Measurements from ENCODE around the gene CNTFR. TPM values are rescaled to one million over a fixed set of nuclear protein-coding genes. Genes with fewer than 3 reads are reported as not detected.
"Not testable (repeated sequence)": the region's sequence is repeated elsewhere in the genome, so short reads cannot be mapped to it uniquely, and the experiment has no call there.

The CNTFR gene
- total RNA-seq, 4 donors from 2014 or later, result 1.7 to 24.6 (median 15.6) TPM

GRCh38 chr9:34546102-34546833 lies 43.3 kb downstream of the CNTFR start:
- no peaks in the 10 kb centered on the region for H3K4me1 ChIP-seq
- DNase-seq, result no peak
- no peak overlapping the region for H3K4me3 ChIP-seq
- TF ChIP-seq POLR2A (IDR thresholded peaks at IDR 0.05), result no peak
- no peak overlapping the region for H3K27ac ChIP-seq
- H3K9me3 ChIP-seq, result no peaks in the 10 kb centered on the region
- H3K36me3 ChIP-seq, result no peaks in the 10 kb centered on the region
- no peaks in the 10 kb centered on the region for H3K27me3 ChIP-seq

- no peak for DNase-seq
Observed at GRCh38 chr9:34545497-34545896, 44.0 kb downstream of the CNTFR start.

GRCh38 chr9:34544035-34544434 lies 45.5 kb downstream of the CNTFR start:
- TF ChIP-seq CTCF (IDR thresholded peaks at IDR 0.05) (no peak), POLR2A (IDR thresholded peaks at IDR 0.05) (no peak)
- Histone ChIP-seq H3K9me3 (no peaks in the 10 kb centered on the region), H3K36me3 (no peaks in the 10 kb centered on the region), H3K27me3 (no peaks in the 10 kb centered on the region), H3K27ac (no peak overlapping the region), H3K4me3 (no peak overlapping the region), H3K4me1 (no peaks in the 10 kb centered on the region)
- DNase-seq, result no peak

More at GRCh38 chr9:34545497-34545896, 44.0 kb downstream of the CNTFR start:
- Histone ChIP-seq H3K9me3 (no peaks in the 10 kb centered on the region), H3K27ac (no peak overlapping the region), H3K36me3 (no peaks in the 10 kb centered on the region), H3K4me1 (no peaks in the 10 kb centered on the region), H3K27me3 (no peaks in the 10 kb centered on the region), H3K4me3 (no peak overlapping the region)
- no peak for TF ChIP-seq CTCF (IDR thresholded peaks at IDR 0.05)
- no peak for TF ChIP-seq POLR2A (IDR thresholded peaks at IDR 0.05)

- TF ChIP-seq POLR2A (IDR thresholded peaks at IDR 0.05), result no peak
- no peak for TF ChIP-seq CTCF (IDR thresholded peaks at IDR 0.05)
- H3K27ac ChIP-seq, result no peak overlapping the region
- DNase-seq, result no peak
- H3K36me3 ChIP-seq, result no peaks in the 10 kb centered on the region
- no peak overlapping the region for H3K4me3 ChIP-seq
- H3K4me1 ChIP-seq, result no peaks in the 10 kb centered on the region
- no peaks in the 10 kb centered on the region for H3K27me3 ChIP-seq
- no peaks in the 10 kb centered on the region for H3K9me3 ChIP-seq
Observed at GRCh38 chr9:34541540-34541939, 48.0 kb downstream of the CNTFR start.

- Histone ChIP-seq H3K9me3 (no peaks in the 10 kb centered on the region), H3K36me3 (no peaks in the 10 kb centered on the region), H3K4me1 (no peaks in the 10 kb centered on the region), H3K27ac (no peak overlapping the region), H3K4me3 (no peak overlapping the region), H3K27me3 (no peaks in the 10 kb centered on the region)
- no peak for TF ChIP-seq CTCF (IDR thresholded peaks at IDR 0.05)
- DNase-seq, result no peak
Observed at GRCh38 chr9:34540827-34541226, 48.7 kb downstream of the CNTFR start.

GRCh38 chr9:34536685-34537084 lies 52.8 kb downstream of the CNTFR start:
- Histone ChIP-seq H3K27me3 (no peaks in the 10 kb centered on the region), H3K36me3 (no peaks in the 10 kb centered on the region), H3K4me3 (no peak overlapping the region), H3K9me3 (peaks cover 0 to 2% (median 0%) of the 10 kb centered on the region in 4 donors), H3K27ac (no peak overlapping the region), H3K4me1 (no peaks in the 10 kb centered on the region)
- no peak for TF ChIP-seq CTCF (IDR thresholded peaks at IDR 0.05)
- TF ChIP-seq POLR2A (IDR thresholded peaks at IDR 0.05), result no peak
- no peak for DNase-seq

- not testable (repeated sequence) for H3K36me3 ChIP-seq, H3K4me3 ChIP-seq, DNase-seq, H3K9me3 ChIP-seq, H3K27ac ChIP-seq, H3K27me3 ChIP-seq, H3K4me1 ChIP-seq
Observed at GRCh38 chr9:34532041-34532440, 57.5 kb downstream of the CNTFR start.

All from Peyer's patch (tissue), 4 donors.